ENCODE data around the gene M1AP.

GRCh38 chr2:74564222-74564621, 83.9 kb downstream of the M1AP start:
- TF ChIP-seq CTCF (IDR thresholded peaks at IDR 0.05): no peak
- no peak for TF ChIP-seq SIN3A (IDR thresholded peaks at IDR 0.05; ENCODE audit: borderline replicate concordance, insufficient read depth, low read depth, low read length)
- TF ChIP-seq POLR2AphosphoS5 (IDR thresholded peaks at IDR 0.05; ENCODE audit: low read depth, low read length): no peak
- no peak for TF ChIP-seq REST (IDR thresholded peaks at IDR 0.05; ENCODE audit: insufficient read depth in 1 of 2, low read depth in 2 of 2, low read length in 1 of 2)

All from Panc1 (cell line).